H4 (cell line): ENCODE data around the gene PAIP2. TPM values are rescaled to one million over a fixed set of nuclear protein-coding genes. Genes with fewer than 3 reads are reported as not detected.
A peak's percentile ranks its signal among the peaks of the same experiment; 100 is the strongest.
"Not testable (repeated sequence)": the region's sequence is repeated elsewhere in the genome, so short reads cannot be mapped to it uniquely, and the experiment has no call there.

Experiments
- DNase-seq: peaks from one replicate; pipeline ENCODE4 v3.0.0-alpha.2; 2015; ENCODE audit warnings: low spot score
- total RNA-seq: library from RNA; depleted of rRNA; stranded (reverse); fragments of >200 nt; shearing (Covaris generic); gene quantifications from 2 replicates; pipeline ENCODE4 v1.2.3, GENCODE V29; 2014; rRNA removed

Gene PAIP2, protein sequence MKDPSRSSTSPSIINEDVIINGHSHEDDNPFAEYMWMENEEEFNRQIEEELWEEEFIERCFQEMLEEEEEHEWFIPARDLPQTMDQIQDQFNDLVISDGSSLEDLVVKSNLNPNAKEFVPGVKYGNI
- total RNA-seq, result 66.1 and 71.8 TPM in 2 replicates

GRCh38 chr5:139341689-139342422 lies at the start of gene PAIP2:
TSS of gene PAIP2 (plus strand) at chr5:139341854. CDS start at chr5:139363785, 21,931 bp downstream.
- DNase-seq, result peak; percentile 96

GRCh38 chr5:139293202-139293506 lies 48.5 kb upstream of the PAIP2 start:
- no peak for DNase-seq

GRCh38 chr5:139293507-139294373 lies 47.9 kb upstream of the PAIP2 start, which contains the start of gene MATR3:
TSS of gene MATR3 (plus strand) at chr5:139293740. CDS start at chr5:139307416, 13,676 bp downstream.
- DNase-seq, result peak; percentile 92

GRCh38 chr5:139294374-139295165 lies 47.1 kb upstream of the PAIP2 start:
- peak; percentile 65 for DNase-seq

DNA sequence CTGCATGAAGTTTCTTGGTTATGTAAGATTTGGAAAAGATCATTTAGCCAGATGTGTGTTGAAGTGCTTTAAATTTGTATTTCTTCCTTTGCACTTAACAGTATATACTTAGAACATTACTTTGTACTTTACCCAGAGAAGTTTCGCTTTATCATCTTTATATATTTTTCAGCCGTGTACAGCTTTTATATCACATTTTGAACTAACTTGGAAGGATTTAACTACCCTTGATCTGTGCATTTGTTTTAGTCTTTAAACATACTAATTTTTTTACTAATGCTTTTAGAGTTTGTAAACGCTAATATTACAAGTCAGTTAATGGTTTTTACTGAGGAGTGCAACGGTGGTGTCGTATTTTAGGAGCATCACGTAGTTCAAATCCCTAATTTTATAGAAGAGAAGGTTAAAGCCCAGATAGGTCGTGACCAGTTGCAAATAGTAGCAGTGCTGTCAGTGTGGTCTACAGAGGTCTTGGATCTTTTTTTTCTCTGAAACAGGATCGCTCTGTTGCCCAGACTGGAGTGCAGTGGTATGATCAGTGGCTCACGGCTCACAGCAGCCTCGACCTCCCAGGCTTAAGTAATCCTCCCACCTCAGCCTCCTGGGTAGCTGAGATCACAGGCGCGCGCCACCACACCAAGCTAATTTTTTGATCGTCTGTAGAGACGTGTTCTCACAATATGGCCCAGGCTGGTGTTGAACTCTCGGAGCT lies 46.2 kb upstream of the PAIP2 start:
- DNase-seq, result no peak

- no peak for DNase-seq
Measured at GRCh38 chr5:139296198-139296597, 45.5 kb upstream of the PAIP2 start.

DNA sequence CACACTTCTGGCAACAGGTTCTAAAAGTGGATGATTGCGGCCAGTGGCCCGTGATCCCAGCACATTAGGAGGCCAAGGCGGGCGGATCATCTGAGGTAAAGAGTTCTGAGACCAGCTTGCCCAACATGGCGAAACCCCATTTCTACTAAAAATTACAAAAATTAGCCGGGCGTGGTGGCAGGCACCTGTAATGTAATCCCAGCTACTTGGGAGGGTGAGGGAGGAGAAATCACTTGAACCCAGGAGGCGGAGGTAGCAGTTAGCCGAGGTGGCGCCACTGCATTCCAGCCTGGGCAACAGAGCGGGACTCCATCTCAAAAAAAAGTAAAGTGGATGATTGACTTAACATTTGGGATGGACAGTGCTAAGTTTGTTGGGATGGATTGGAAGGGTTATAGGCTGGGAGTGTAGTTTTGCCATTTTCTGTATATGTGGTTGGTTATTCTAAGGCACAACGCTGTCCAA lies 44.8 kb upstream of the PAIP2 start:
- DNase-seq, result no peak

GRCh38 chr5:139297439-139298133 lies 44.1 kb upstream of the PAIP2 start:
- DNase-seq, result no peak

GRCh38 chr5:139298242-139298641 lies 43.4 kb upstream of the PAIP2 start:
- no peak for DNase-seq

- no peak for DNase-seq
Measured at GRCh38 chr5:139299486-139299885, 42.2 kb upstream of the PAIP2 start.

DNA sequence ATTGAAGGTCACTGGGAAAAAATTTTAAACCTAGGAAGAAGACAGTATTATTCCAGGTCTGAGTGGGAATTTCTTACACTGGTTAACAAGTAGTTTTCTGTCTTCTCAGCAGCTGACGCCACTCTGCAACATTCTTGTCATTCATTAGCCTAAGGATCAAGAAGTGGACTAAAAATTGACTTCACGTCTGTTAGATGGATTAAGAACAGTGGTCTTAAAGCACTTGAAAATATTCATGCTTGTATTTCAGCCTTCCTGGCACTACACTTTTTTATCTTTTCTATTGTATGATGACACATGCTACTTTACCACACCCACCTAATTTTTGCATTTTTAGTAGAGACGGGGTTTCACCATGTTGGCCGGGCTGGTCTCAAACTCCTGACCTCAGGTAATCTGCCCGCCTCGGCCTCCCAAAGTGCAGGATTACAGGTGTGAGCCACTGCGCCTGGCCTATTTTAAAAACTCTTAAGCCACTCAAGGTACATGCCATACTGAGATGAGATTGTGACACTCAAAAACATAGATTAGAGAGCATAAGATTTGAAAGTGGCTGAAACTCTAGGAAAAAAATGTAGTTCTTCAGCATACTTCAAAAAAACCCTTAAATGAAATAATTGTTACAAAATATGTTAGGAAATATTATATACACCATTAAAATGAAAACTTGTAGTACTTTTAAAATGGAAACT lies 39.7 kb upstream of the PAIP2 start:
- no peak for DNase-seq

- no peak for DNase-seq
Measured at GRCh38 chr5:139304391-139305324, 37.0 kb upstream of the PAIP2 start.

- DNase-seq, result no peak
Measured at GRCh38 chr5:139306197-139306596, 35.5 kb upstream of the PAIP2 start.

DNA sequence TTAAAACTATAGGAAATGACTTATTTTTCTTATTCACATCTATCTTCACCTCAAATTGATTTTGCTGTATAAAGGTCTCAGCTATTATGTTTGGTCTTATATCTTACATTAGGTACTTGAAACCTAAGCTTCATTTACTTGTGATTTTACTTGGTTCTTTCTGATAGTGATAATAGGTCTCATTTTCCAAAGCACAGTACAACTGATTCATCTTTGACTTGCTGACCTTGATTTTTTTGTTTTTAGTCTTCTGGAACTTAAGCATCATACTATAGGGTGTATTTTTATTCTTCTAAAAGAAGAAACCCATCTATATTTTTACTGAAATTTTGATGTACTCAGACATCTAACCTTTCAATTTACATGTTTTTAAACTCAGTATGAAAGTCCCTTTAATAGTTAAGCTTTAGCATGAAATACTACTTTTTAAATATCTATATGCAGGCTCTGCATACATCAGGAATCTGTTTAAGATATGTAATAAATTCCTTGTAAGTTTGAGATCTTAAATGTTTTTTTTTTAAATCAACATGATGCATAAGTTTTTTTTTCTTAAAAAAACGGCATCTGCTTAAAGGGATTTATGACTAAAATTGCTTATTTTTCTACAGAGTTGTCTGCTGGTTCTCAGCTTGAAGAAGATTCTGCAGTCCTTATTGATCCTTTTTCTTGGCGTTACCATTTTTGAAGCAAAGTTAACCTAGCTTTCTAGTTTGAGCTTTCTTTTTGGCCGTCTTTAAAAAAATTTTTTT lies 34.9 kb upstream of the PAIP2 start:
- DNase-seq, result no peak

- DNase-seq, result no peak
Measured at GRCh38 chr5:139308797-139309196, 32.9 kb upstream of the PAIP2 start.

- DNase-seq, result not testable (repeated sequence)
Measured at GRCh38 chr5:139310715-139311186, 30.9 kb upstream of the PAIP2 start.

DNA sequence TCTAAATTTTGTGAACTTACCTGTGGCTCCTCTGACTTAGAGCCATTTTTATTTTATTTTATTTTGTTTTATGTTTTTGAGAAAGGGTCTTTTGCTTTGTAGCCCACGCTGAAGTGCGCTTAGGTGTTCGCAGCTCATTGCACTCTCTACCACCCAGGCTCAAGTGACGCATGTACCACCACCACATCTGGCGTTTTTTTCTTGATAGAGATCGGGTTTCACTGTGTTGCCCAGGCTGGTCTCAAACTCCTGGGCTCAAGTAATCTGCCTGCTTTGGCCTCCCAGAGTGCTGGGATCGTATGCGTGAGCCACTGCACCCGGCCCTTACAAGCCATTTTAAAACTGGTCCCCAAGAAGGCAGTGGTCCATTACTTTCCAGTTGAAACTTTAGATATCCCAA lies 29.6 kb upstream of the PAIP2 start:
- DNase-seq, result no peak

DNA sequence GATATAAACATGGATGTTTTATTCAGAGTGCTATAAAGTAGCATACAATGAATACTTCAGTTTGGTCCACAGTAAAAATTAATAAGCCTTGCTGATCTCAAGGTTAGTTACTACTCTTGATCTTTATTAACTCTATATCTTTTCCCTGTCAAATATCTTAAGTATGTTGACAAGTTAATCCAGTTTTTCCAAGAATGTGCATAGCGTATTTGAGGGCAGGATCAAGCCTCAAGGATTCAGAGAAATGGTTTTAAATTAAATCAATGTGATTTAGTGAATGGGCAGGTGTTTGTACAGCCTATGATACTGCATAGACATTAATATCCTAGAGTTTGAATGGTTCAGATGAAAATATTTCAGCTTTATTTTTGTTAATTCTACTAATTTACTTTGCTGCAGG lies 27.4 kb upstream of the PAIP2 start:
- DNase-seq, result no peak
